GM18499 (cell line): ENCODE data around the gene PCP4.
"Not testable (repeated sequence)": the region's sequence is repeated elsewhere in the genome, so short reads cannot be mapped to it uniquely, and the experiment has no call there.

Experiments used
- ATAC-seq: cut with Tn5 transposase; IDR thresholded peaks from one replicate; pipeline ENCODE4 v1.9.1; 2021; ENCODE audit warnings: moderate number of reproducible peaks; ENCODE audit not compliant: insufficient read depth, unreplicated experiment

Gene PCP4

GRCh38 chr21:39860600-39860999, 6.6 kb upstream of the PCP4 start:
- no peak for ATAC-seq

GRCh38 chr21:39863111-39863510, 4.1 kb upstream of the PCP4 start:
- ATAC-seq: no peak

DNA sequence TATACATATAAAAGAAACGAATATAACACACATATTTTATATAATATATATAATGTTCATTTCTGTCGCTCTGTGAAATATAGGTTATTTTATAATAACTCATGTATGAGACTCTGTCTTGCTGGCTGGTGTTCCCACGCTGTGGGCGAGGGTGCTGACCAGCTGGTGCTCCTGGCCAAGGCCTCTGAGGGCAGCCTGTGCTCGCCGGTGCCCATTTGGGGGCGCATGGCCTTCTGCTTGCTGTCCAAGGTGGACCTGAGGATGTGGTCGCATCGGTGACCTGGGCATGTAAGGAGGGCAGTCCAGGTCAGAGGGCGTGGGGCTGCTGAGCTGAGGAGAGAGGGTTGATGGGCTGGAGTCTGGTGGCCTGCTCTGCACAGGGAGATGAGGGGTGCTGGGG, 1.1 kb upstream of the PCP4 start:
- no peak for ATAC-seq

DNA sequence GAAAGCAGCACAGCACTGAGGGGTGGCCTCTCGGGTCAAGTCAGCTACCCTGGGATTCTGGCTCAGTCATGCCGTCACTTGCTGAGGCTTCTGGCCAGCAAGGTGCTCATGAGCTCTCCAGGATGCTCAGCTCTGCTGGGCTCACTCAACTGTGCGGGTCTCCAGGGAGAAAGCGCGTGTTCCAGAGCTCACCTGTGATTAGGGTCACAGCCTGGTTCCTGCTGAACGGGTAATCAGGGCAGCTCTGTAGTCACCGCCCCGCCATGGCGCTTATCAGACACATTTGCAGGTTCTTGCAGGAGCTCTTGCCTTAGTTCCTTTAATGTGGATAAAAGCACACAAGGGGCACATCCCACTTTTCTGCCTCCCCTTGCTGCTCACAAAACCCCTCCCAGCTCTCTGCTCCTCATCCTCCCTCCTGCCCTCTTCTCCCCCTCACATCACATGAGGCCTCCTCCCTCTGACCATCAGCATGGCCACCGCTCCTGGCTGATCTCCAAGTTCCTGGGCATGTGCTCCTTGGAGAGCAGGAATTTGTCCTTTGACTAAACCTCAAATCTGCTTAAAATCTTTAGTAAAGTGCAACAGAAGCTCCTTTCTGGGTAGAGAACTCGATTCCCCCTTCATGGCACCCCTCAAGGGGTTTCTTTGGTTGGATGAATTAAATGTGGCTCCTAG, 2.0 kb downstream of the PCP4 start:
- no peak for ATAC-seq

- no peak for ATAC-seq
These were observed 6.4 kb downstream of the PCP4 start for GRCh38 chr21:39873687-39874086.

- ATAC-seq: no peak
These were observed 7.0 kb downstream of the PCP4 start for GRCh38 chr21:39874206-39874605.

- no peak for ATAC-seq
These were observed 7.5 kb downstream of the PCP4 start for GRCh38 chr21:39874759-39875158.

DNA sequence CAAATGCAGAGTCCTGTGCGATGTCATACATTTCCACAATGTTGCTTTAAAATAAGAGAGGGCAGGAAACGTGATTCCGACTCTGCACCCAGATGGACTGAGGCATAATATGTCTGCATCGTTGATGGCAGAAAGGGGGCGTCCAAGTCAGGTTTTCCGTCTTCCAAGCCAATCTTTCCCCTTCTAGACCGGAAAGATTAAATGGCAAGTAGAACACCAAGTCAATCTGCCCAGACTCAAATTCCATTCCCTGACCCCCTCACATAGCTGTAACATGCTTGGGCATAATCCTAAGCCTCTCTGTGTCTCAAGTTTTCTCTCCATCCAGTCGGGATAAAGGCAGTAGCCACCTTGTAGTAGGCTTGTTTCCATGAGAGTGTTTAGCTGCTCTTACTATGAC, 14.4 kb downstream of the PCP4 start:
- no peak for ATAC-seq

DNA sequence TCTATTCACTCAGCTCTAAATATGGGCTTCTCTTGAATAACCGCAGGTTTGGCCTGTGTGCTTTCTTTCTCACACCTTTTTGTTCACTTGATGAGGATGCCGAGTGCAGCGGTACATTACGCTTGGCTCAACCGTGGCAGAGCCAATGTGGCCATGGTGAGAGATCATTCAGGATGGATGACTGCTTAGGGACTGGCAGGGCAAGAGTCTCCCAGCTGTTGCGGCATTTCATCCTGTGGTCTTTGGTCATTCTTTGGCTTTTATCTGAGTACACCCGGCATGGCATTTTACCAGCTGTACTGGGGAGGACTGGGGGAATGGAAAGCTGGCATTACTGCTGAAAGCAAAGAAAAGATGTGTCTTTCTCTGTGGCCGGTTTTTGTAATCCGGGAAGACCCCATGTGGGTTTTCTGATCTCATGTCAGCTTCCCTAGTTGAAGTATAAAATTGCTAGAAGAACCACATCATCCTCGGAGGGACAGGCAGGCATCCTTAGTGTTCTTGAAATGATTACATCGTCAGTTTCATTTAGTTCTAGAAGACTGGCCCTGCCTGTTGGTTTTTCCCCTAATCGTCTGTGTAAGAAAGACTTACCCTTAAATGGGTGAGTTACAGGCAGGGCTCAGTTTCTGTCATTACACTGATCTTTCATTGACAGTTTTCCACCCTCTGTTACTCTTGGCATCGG, 15.1 kb downstream of the PCP4 start:
- no peak for ATAC-seq

DNA sequence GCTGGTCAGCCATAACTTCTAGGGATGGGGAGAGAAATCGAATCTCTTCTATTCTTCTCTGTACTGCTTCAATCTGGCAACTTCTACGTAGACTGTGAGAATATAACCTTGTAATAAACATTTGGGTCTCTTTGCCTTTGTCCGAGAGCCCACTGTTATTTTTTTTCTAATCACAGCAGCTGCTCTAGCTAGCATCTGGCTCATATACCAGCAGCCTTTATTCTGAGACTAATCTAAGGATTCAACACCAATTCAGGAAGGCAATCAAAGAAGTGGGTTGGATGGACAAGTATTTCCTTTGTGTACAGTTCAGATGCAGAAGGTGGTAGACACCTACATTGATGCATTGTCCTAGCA, 15.6 kb downstream of the PCP4 start:
- no peak for ATAC-seq

- ATAC-seq: no peak
These were observed 18.0 kb downstream of the PCP4 start for GRCh38 chr21:39885119-39885848.

DNA sequence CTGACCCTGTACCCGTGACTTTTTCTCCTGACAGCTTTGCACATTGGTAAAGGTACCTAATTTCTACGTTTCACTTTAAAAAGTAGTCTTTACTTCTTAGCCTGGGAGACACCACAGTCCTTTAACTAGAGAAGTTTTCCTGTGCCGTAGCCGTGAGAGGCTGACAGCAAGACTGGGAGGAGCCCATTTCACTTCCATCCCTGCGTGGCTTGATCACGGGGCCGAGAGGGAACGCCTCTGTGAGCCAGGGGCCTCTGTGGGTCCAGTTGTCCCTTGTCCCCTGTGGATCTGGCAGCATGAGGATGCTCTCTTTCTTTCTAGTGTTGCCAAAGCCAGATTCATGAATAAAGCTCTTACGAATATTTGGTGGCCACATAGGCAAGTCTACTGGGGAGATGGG, 21.6 kb downstream of the PCP4 start:
- no peak for ATAC-seq

DNA sequence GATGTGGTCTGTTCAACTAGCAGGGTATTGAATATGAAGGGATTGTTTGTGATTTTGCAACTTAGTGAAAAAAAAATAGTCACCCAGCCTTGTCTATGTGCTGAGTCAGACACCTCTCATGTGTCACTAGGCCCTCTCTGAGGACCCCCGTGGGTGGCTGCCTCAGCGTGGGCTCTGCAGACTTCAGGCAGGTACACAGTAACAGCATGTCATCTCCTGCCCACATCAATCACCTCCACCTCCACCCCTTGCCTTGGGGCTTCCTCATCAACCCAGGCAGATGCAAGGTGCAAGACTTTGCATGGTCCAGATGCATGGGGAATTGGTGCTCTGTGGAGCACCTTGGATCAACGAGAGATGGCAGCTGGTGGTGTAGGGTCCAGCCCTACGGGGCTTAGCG, 23.9 kb downstream of the PCP4 start:
- ATAC-seq: no peak

DNA sequence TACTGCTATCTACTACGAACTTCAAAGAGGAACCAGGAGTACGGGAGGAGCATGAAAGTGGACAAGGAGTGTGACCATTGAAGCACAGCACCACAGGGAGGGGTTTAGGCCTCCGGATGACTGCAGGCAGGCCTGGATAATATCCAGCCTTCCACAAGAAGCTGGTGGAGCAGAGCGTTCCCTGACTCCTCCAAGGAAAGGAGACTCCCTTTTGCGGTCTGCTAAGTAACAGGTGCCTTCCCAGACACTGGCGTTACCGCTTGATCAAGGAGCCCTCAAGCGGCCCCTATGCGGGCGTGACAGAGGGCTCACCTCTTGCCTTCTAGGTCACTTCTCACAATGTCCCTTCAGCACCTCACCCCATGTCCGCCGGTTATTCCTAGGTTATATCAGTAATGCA, 24.6 kb downstream of the PCP4 start:
- not testable (repeated sequence) for ATAC-seq

DNA sequence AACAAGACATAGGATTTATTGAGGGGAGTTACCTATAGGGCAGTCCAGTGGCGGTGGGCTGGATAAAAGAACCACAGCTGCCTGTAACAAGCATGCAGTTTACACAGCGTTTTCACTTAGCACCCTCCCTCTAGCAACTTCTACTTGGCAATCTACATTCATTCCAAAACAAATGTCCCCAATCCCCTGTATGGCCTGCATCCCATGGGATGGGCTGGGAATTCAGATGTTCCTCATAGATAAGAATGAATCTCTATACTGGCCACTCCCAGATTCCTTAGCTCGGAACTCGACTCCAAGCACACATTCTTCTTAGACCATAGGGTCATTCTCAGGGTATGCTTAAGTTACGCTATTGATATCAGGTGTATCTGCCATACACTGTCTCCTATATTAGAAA, 33.3 kb downstream of the PCP4 start:
- no peak for ATAC-seq

GRCh38 chr21:39900911-39901310, 33.7 kb downstream of the PCP4 start:
- ATAC-seq: no peak

DNA sequence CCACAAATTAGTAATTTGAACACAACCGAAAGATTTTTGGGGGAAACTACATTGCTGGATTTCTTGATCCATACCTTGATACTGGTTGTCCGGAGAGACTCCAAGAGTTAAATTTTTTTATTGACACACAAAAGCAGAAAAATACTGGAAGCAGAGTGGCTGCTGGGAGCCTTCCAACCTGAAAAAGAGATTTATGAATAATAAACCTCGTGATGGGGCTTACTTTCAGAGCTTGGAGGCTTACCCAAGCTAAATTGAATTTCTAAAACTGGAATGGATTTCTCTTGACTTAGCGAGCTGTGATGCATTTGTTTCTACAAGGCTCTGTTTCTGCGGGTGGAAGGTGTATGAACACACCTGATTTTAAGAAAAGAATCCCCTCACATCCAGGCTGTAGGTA, 35.7 kb downstream of the PCP4 start:
- ATAC-seq: no peak

- no peak for ATAC-seq
These were observed 37.2 kb downstream of the PCP4 start for GRCh38 chr21:39904457-39904856.

- no peak for ATAC-seq
These were observed 41.2 kb downstream of the PCP4 start for GRCh38 chr21:39908265-39908923.

GRCh38 chr21:39911286-39912199, 44.3 kb downstream of the PCP4 start:
- no peak for ATAC-seq
